Activated naive CD8-positive, alpha-beta T cell treated with anti-CD3 and anti-CD28 coated beads, Interleukin-2, amount 50 U/mL, for 24 hours (primary cell): ENCODE measurements around the gene FZD10.
A peak's percentile ranks its signal among the peaks of the same experiment; 100 is the strongest.

Experiments used
- ATAC-seq: fragments of 150-1000 bp; cut with Tn5 transposase; one replicate; pipeline ENCODE4 v1.10.0; 2021
- DNase-seq: peaks from one replicate; pipeline ENCODE4 v3.0.0; 2021
- H3K27ac Mint-ChIP-seq: one replicate; pipeline ENCODE4 v1.8.0; 2021; ENCODE audit warnings: mild to moderate bottlenecking, mixed read lengths
- H3K27me3 Mint-ChIP-seq: one replicate; pipeline ENCODE4 v1.8.0; 2021; ENCODE audit warnings: mixed read lengths
- H3K36me3 Mint-ChIP-seq: one replicate; pipeline ENCODE4 v1.8.0; 2021; ENCODE audit warnings: low read depth, mixed read lengths
- H3K4me1 Mint-ChIP-seq: one replicate; pipeline ENCODE4 v1.8.0; 2021; ENCODE audit warnings: mixed read lengths
- H3K4me3 Mint-ChIP-seq: one replicate; pipeline ENCODE4 v1.8.0; 2021; ENCODE audit warnings: mild to moderate bottlenecking, moderate library complexity, mixed read lengths
- H3K9me3 Mint-ChIP-seq: one replicate; pipeline ENCODE4 v1.8.0; 2021; ENCODE audit warnings: mixed read lengths

The FZD10 gene, protein sequence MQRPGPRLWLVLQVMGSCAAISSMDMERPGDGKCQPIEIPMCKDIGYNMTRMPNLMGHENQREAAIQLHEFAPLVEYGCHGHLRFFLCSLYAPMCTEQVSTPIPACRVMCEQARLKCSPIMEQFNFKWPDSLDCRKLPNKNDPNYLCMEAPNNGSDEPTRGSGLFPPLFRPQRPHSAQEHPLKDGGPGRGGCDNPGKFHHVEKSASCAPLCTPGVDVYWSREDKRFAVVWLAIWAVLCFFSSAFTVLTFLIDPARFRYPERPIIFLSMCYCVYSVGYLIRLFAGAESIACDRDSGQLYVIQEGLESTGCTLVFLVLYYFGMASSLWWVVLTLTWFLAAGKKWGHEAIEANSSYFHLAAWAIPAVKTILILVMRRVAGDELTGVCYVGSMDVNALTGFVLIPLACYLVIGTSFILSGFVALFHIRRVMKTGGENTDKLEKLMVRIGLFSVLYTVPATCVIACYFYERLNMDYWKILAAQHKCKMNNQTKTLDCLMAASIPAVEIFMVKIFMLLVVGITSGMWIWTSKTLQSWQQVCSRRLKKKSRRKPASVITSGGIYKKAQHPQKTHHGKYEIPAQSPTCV

DNA sequence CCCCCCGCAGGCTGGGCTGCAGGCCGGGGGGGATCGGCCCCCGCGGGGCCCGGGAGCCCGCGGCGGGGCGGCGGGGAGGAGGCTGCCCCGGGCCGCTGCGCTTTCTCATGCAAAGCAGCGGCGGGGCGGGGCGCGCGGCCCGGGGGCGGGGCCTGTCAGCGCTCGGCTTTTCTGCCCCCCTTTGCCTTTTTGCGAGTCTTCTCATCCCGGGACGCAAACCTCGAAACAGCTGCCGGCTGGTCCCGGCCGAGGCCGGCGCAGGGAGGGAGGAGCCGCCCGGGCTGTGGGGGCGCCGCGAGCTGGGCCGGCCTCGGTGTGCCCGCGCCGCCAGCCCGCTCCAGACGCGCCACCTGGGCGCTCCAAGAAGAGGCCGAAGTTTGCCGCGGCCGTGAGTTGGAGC lies at the start of gene FZD10:
Gene FZD10 (plus strand): TSS at position 198 of the 400 bp plus-strand sequence. CDS start 479 bp downstream, outside the sequence.
- peak; percentile 26 for DNase-seq
- ATAC-seq: no peak
- Mint-ChIP-seq H3K4me1 (peaks cover 3% of the 10 kb centered on the region), H3K27ac (no peak within 1 kb of the TSS), H3K4me3 (peak within 1 kb of the TSS; percentile 24), H3K27me3 (peaks cover 36% of the 10 kb centered on the region), H3K9me3 (no peaks in the 10 kb centered on the region), H3K36me3 (no peaks in the 10 kb centered on the region)

DNA sequence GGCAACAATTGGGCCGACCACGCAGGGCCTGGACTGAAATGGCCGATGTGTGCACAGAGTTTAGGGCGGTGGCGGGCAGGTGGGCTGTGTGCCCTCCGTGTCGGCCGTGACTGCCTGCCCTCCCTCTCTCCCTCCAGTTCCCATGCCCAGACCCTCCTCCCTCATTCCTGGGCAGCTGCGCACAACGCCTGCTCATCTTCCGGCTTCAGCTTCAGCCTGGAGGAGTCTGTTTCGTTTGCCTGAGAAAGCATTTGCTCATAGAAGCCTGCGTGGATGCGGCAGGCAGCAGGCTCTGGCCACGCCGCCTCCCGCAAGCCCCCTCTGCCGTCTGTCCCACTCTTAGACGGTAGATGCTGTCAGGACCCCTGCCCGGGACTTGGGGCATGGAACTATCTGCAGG lies 47.3 kb upstream of the FZD10 start:
- no peak for ATAC-seq
- Mint-ChIP-seq H3K36me3 (no peaks in the 10 kb centered on the region), H3K9me3 (peaks cover 6% of the 10 kb centered on the region), H3K4me3 (no peak overlapping the region), H3K27ac (no peak overlapping the region), H3K27me3 (peaks cover 12% of the 10 kb centered on the region), H3K4me1 (no peaks in the 10 kb centered on the region)
- DNase-seq: no peak

DNA sequence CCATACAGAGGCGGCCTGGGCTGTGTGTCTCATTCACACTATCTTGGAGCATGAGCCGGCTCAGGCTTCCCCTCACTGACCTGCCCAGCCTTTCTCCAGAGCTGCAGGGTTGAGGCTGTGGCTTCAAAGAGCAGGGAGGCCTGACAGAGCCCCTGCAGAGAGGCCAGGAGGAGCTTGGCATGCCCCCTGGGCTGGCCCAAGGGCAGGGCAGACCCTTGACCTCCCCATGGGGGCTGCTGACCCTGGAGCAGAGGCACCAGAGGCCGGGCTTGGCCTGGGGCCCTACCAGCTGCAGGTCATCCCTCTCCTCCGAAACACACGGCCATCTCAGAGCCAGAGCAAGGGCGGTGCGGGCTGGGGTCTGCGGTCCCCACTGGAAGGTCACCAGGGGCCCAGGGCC lies 46.6 kb upstream of the FZD10 start:
- H3K27me3 Mint-ChIP-seq: peaks cover 12% of the 10 kb centered on the region
- no peak overlapping the region for H3K27ac Mint-ChIP-seq
- no peak overlapping the region for H3K4me3 Mint-ChIP-seq
- no peaks in the 10 kb centered on the region for H3K4me1 Mint-ChIP-seq
- ATAC-seq (no peak), DNase-seq (no peak)
- no peaks in the 10 kb centered on the region for H3K36me3 Mint-ChIP-seq
- no peaks in the 10 kb centered on the region for H3K9me3 Mint-ChIP-seq

DNA sequence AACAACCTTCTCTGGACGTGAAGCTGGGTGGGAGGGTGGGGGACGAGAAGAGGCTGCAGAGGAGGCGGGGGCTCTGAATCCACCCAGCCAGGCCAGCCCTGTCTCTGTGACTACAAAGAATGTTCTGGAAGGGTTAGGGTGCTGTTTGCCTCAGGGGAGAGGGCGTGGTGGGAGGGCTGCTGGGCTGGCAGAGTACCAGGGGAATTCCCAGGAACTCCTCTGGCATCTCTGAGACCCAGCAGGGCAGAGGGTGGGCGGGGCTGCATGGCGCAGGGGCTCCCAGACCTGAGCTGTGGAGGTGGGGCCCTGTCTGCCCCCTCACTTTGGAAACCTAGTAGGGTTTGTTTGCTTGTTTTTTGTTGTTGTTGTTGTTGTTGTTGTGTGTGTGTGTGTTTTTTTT lies 45.5 kb upstream of the FZD10 start:
- ATAC-seq (no peak), DNase-seq (no peak)
- H3K4me1 Mint-ChIP-seq: no peaks in the 10 kb centered on the region
- no peak overlapping the region for H3K27ac Mint-ChIP-seq
- H3K27me3 Mint-ChIP-seq: peaks cover 12% of the 10 kb centered on the region
- no peaks in the 10 kb centered on the region for H3K36me3 Mint-ChIP-seq
- no peaks in the 10 kb centered on the region for H3K9me3 Mint-ChIP-seq
- H3K4me3 Mint-ChIP-seq: no peak overlapping the region

DNA sequence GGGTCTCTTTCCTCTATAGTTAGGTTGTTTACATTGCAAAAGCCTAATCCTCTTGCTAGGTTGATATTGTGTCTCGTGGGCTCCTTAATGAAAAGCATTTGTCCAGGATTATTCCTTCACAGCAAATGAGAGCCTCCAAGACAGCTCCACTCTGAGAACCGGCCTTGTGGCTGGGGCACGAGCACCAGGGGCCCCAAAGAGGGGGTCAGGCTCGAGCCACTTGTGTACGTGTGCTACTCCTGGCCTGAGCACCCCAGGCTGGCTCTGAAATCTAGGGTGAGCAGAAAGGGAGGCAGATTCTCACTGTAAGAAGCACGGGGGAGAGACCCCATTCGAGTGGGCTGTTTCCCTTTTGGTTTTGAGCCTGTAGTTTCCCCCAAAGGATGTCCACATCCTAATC lies 45.0 kb upstream of the FZD10 start:
- H3K27ac Mint-ChIP-seq: no peak overlapping the region

DNA sequence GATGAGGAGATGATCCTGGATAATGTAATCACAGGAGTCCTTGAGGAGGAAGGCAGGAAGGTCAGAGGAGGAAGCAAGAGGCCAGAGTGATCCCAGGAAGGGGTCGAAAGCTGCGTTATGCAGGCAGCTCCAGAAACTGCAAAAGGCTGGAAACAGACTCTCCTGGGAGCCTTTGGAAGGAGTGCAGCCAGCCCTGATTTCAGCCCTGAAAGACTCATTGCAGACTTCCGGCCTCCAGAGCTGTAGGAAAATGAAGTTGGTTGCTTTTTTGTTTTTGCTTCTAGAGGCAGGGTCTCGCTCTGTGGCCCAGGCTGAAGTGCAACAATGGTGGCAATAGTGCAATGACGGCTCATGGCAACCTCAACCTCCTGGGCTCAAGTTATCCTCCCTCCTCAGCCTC lies 44.6 kb upstream of the FZD10 start:
- Mint-ChIP-seq H3K27me3 (peaks cover 13% of the 10 kb centered on the region), H3K36me3 (no peaks in the 10 kb centered on the region), H3K9me3 (no peaks in the 10 kb centered on the region), H3K4me1 (no peaks in the 10 kb centered on the region), H3K27ac (no peak overlapping the region), H3K4me3 (no peak overlapping the region)
- DNase-seq: no peak
- no peak for ATAC-seq

More for the DNA sequence above, 45.0 kb upstream of the FZD10 start:
- Mint-ChIP-seq H3K27me3 (peaks cover 13% of the 10 kb centered on the region), H3K36me3 (no peaks in the 10 kb centered on the region), H3K4me1 (no peaks in the 10 kb centered on the region), H3K9me3 (no peaks in the 10 kb centered on the region), H3K4me3 (no peak overlapping the region)
- DNase-seq (no peak), ATAC-seq (no peak)

DNA sequence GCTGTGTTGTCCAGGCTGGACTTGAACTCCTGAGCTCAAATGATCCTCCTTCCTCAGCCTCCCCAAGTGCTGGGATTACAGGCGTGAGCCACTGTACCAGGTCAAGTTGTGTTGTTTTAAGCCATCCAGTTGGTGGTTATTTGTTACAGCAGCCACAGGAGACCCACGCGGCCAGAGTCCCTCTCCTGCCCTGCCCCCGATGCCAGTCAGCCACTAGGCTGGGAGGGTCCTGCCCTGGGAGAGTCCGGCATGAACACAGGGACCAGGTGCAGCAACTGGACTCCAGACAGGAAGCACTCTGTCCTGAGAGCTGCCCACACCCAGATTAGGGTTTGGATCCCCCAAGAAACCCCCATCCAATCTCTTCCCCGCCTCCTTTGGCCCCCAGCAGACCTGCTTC lies 44.1 kb upstream of the FZD10 start:
- Mint-ChIP-seq H3K4me1 (no peaks in the 10 kb centered on the region), H3K9me3 (no peaks in the 10 kb centered on the region), H3K36me3 (no peaks in the 10 kb centered on the region), H3K27me3 (peaks cover 13% of the 10 kb centered on the region), H3K4me3 (no peak overlapping the region), H3K27ac (no peak overlapping the region)
- ATAC-seq: no peak
- no peak for DNase-seq

DNA sequence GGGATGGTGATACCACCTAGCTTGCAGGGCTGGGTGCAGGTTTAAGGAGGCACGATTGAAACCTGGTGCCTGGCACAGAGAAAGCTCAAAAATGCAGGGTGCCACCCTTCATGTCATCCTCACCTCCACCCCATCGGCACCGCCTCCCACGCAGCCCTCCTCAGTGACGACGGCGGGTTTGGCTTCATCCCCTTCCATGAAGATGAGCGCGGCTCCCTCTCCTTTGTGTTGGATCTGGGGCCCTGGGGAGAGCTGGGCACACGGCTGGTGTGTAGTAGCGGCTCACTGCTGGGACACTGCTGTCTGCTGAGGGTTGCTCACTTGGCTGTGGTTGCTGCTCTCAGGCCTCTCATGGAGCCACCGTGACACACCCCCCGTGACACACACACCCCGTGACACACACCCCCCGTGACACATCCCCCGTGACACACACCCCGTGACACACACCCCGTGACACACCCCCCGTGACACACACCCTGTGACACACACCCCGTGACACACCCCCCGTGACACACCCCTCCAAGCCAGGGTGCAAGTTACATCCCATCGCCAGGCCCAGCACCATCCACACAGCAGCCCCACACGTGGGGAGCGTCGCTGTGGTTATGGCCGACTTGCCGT lies 42.9 kb upstream of the FZD10 start:
- H3K4me3 Mint-ChIP-seq: no peak overlapping the region
- no peaks in the 10 kb centered on the region for H3K36me3 Mint-ChIP-seq
- no peak for DNase-seq
- H3K27me3 Mint-ChIP-seq: peaks cover 13% of the 10 kb centered on the region
- no peak for ATAC-seq
- H3K27ac Mint-ChIP-seq: no peak overlapping the region
- no peaks in the 10 kb centered on the region for H3K9me3 Mint-ChIP-seq
- H3K4me1 Mint-ChIP-seq: no peaks in the 10 kb centered on the region

DNA sequence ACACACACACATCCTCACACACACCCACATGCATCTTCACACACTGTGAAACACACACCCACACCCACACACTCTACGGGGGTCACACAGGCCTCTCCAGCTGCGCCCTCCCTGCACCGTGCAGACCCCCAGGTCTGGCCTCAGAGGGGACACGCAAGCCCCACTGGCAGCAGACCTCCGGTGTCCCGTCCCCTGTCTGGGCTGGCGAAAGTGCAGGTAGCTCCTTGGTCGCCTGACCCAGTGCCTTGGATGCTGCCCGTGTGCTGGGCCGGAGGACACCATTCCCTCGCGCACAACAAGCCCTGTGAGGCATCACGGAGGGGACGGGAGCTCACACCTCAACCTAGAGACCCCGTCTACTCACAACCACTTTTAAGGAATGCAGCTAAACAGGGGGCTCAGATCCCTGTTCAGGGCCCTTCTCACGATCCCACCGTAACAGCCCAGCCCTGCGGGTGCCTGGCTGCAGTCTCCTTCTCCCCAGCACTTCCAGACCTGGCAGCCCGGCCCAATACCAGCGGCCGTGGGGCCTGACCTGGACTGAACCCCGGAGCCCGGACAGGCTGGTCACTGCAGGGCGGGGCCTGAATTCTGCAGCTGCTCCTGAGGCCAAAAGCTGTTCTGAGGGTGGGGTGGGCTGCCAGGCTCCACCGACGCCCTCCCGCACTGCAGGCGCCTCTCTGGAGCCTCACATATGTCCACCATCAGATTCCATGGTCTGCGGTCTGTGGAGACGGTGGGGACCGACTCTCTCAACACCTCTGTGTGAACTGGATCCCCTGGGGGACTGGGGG lies 42.1 kb upstream of the FZD10 start:
- no peaks in the 10 kb centered on the region for H3K9me3 Mint-ChIP-seq
- no peak overlapping the region for H3K4me3 Mint-ChIP-seq
- no peak overlapping the region for H3K27ac Mint-ChIP-seq
- DNase-seq (no peak), ATAC-seq (no peak)
- H3K4me1 Mint-ChIP-seq: no peaks in the 10 kb centered on the region
- peaks cover 13% of the 10 kb centered on the region for H3K27me3 Mint-ChIP-seq
- H3K36me3 Mint-ChIP-seq: no peaks in the 10 kb centered on the region

DNA sequence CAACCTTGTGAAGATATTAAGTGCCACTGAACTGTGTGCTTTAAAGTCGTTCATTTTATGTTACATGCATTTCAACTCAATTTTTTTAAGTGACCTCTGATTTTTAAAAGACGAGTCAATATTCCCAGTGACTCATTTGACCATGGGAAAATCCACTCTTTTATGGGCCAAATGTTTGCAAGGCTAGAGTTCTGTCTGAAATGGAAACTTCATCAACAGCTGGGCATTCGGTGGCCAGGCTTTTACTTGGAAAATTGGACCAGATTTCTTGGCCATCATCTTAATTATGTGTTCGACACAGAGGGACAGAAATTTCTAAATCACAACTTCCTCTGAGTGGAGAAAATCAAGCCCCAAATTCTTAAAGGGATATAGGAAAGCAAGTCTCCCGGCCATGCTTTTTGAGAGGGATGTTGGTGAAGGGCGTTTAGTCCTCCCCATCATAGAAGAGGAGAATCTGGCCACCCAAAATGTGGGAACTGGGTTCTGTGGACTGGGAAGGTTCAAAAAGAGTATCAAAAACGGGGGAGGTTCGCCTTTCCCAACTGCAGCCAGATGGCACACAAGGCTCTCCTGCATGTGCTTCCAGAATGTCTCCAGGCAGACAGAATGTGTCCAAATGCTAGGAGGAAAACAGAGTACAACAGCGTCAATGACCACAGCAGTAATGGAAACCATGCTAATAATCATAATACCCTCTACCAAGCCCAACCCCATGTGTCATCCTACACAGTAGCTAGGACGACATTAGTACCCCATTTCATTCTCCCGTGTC lies 40.9 kb upstream of the FZD10 start:
- H3K36me3 Mint-ChIP-seq: no peaks in the 10 kb centered on the region
- H3K9me3 Mint-ChIP-seq: no peaks in the 10 kb centered on the region
- DNase-seq (no peak), ATAC-seq (no peak)
- H3K4me1 Mint-ChIP-seq: no peaks in the 10 kb centered on the region
- no peak overlapping the region for H3K4me3 Mint-ChIP-seq
- no peak overlapping the region for H3K27ac Mint-ChIP-seq
- peaks cover 13% of the 10 kb centered on the region for H3K27me3 Mint-ChIP-seq

DNA sequence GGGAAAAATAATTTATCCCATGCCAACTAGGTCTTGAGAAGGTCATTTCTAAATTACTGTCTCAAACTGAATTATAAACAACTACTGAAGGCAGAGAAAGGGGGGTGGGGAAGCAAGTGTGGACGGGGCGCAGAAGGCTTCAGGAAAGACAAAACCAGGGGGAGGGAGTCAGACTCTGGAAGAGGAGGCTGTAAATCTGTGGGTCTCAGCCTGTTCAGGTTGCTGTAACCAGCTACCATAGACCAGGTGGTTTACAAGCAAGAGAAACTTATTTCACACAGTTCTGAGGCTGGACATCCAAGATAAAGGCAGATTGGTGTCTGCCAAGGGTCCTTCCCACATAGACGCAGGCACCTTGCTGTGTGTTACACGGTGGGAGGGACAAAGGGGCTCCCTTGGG lies 39.9 kb upstream of the FZD10 start:
- no peak overlapping the region for H3K27ac Mint-ChIP-seq
- DNase-seq (no peak), ATAC-seq (no peak)
- no peaks in the 10 kb centered on the region for H3K9me3 Mint-ChIP-seq
- H3K4me3 Mint-ChIP-seq: no peak overlapping the region
- H3K27me3 Mint-ChIP-seq: peaks cover 13% of the 10 kb centered on the region
- no peaks in the 10 kb centered on the region for H3K36me3 Mint-ChIP-seq
- H3K4me1 Mint-ChIP-seq: no peaks in the 10 kb centered on the region

DNA sequence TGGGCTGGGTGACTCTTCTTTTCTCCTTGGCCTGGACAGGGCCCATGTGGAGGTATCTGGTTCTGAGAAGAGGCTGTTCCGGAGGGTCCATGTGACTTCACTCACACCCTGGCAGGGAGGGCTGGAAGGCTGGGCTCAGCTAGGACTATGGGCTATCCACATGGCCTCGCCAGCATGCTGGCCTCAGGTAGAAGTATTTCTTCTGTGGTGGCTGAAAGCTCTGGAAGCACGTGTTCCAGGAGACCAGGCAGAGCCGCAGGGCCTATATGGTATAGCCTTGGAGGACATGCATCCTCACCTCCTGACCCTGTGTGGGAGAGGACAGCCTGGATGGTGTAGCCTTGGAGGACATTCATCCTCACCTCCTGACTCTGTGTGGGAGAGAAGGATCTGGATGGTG lies 38.2 kb upstream of the FZD10 start:
- no peaks in the 10 kb centered on the region for H3K9me3 Mint-ChIP-seq
- no peak overlapping the region for H3K27ac Mint-ChIP-seq
- no peak overlapping the region for H3K4me3 Mint-ChIP-seq
- no peaks in the 10 kb centered on the region for H3K4me1 Mint-ChIP-seq
- H3K36me3 Mint-ChIP-seq: no peaks in the 10 kb centered on the region
- ATAC-seq (no peak), DNase-seq (no peak)
- H3K27me3 Mint-ChIP-seq: peaks cover 13% of the 10 kb centered on the region

DNA sequence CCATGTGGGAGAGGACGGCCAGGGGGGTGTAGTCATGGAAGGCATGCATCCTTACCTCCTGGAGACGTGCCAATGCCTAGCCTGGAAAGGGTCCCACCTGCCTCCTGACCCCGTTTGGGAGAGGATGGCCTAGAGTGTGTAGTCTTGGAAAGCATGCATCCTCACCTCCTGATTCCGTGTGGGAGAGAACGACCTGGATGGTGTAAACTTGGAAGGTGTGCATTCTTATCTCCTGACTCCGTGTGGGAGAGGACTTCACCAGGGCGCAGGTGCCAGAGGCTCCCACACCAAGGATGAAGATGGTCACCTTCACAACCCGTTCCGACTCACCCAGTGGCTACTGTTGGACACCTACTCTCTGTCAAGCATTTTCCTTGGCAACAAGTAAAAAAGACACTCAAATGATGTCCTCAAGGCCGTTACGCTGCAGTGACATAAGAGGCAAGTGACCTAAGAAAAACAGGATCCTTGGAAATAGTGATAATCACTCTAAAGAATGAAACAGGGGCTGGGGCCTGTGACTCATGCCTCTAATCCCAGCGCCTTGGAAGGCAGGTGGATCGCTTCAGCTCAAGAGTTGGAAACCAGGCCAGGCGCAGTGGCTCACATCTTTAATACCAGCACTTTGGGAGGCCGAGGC lies 37.5 kb upstream of the FZD10 start:
- no peaks in the 10 kb centered on the region for H3K4me1 Mint-ChIP-seq
- peaks cover 13% of the 10 kb centered on the region for H3K27me3 Mint-ChIP-seq
- no peaks in the 10 kb centered on the region for H3K36me3 Mint-ChIP-seq
- no peaks in the 10 kb centered on the region for H3K9me3 Mint-ChIP-seq
- H3K27ac Mint-ChIP-seq: no peak overlapping the region
- DNase-seq: no peak
- ATAC-seq: no peak
- no peak overlapping the region for H3K4me3 Mint-ChIP-seq

DNA sequence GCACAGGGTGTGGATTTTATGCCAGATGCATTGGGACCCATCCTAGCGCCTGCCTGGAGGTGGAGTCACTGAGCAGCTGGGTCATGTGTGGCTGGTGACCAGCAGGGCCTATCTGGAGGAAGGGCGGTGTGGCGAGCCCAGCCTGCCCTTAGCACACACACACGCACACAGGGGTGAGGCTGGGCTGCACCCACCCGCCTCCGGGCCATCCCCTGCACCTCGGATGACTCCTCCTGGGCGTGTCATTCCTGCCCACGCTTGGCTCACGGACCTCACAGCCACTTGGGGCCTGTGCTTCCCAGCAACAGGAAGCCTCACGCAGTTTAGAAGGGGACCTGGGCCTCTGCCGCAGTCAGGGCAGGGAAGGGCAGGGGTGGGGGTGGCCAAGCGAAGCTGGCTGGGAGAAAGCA lies 36.2 kb upstream of the FZD10 start:
- no peaks in the 10 kb centered on the region for H3K9me3 Mint-ChIP-seq
- H3K27ac Mint-ChIP-seq: no peak overlapping the region
- no peaks in the 10 kb centered on the region for H3K4me1 Mint-ChIP-seq
- H3K27me3 Mint-ChIP-seq: peaks cover 8% of the 10 kb centered on the region
- H3K4me3 Mint-ChIP-seq: no peak overlapping the region
- ATAC-seq: no peak
- H3K36me3 Mint-ChIP-seq: no peaks in the 10 kb centered on the region
- no peak for DNase-seq
